Measurements from ENCODE around the gene HNRNPM.
"Not testable (repeated sequence)": the region's sequence is repeated elsewhere in the genome, so short reads cannot be mapped to it uniquely, and the experiment has no call there.

HNRNPM gene

DNA sequence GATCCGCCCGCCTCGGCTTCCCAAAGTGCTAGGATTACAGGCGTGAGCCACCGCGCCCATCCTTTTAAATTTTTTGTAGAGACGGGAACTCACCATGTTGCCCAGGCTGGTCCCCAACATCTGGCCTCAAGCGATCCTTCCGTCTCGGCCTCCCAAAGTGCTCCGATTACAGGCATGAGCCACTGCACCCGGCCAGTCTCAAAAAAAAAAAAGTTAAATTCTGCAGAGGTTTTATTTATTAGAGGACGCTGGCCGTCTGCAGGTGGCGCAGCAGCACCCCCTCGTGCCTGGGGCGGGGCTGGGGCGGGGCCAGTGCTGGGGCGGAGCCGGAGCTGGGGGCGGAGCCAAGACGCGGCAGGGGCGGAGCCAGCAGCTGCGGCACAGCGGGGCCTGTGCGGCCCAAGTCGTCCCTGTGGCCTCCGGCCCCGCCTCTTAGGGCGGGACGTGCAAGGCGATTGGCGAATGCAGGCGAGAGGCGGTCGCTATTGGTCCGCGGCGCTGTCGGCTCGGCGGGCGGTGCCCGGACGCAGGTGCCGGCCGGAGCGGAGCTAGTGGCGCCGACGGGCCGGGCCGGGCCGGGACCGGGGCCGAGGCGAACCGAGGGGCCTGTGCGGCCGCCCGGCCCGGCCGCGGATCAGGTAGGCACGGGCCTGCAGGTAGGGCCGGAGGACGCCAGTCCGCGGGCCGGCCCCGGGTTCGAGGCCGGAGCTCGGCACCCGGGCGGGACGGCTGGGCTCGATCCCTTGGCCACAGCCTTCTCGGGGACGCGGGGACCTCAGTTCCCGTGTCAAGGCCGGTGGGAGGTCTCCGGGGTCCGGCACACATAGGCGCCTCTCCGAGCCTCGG lies 31.8 kb upstream of the HNRNPM start, which contains the start of gene MARCHF2:
TSS of gene MARCHF2 (plus strand) at position 523 of the 846 bp plus-strand sequence. CDS start 8,536 bp downstream, outside the sequence.
- in situ Hi-C loops (cut with MboI; ENCODE audit: low sequenced_read_pairs, unreplicated experiment): no loop called here
- DNase-seq (ENCODE audit: low spot score): peak; percentile 100
- peak; percentile 66 for TF ChIP-seq CTCF (IDR thresholded peaks at IDR 0.05; ENCODE audit: borderline replicate concordance, control extremely low read depth, extremely low read depth, insufficient read depth, missing control alignments)

DNA sequence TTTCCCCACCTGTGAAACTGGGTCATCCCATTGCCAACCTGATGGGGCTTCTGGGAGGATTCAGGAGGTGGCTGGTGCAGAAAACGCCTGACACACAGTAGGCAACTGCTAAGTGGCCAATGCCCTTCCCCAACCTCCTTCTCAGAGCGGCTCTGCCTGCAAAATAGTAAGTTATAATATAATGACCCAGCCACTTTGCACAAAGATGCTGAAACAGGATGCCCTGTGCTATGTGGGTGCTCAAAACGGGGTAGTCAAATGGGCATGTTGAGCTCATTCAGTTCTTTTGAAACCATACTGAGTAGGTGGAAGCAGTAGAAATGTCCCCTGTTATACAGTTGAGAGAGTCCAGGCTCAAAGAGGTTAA lies 31.2 kb upstream of the HNRNPM start:
- no peak for TF ChIP-seq CTCF (IDR thresholded peaks at IDR 0.05; ENCODE audit: borderline replicate concordance, control extremely low read depth, extremely low read depth, insufficient read depth, missing control alignments)
- no peak for DNase-seq (ENCODE audit: low spot score)
- in situ Hi-C loops (cut with MboI; ENCODE audit: low sequenced_read_pairs, unreplicated experiment): no loop called here

DNA sequence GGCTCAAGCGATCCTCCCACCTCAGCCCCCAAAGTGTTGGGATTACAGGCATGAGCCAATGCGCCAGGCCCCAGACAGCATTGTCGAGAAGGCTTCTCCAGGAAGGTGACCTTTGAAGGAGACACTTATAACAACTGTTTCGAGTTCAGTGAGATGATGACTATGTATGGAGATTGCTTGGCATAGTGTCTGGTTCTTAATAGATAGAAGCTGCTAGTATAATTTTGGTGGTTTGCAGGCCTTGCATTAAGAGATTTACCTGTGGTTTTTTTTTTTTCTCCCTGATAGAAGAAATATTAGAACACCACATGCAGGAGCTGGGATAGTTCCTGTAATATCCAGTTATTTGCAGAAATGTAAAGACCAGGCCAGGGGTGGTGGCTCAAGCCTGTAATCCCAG lies 28.0 kb upstream of the HNRNPM start:
- no peak for TF ChIP-seq CTCF (IDR thresholded peaks at IDR 0.05; ENCODE audit: borderline replicate concordance, control extremely low read depth, extremely low read depth, insufficient read depth, missing control alignments)
- DNase-seq (ENCODE audit: low spot score): no peak
- in situ Hi-C loops (cut with MboI; ENCODE audit: low sequenced_read_pairs, unreplicated experiment): no loop called here

GRCh38 chr19:8421484-8422461 lies 23.0 kb upstream of the HNRNPM start:
- peak; percentile 11 for DNase-seq (ENCODE audit: low spot score)
- no peak for TF ChIP-seq CTCF (IDR thresholded peaks at IDR 0.05; ENCODE audit: borderline replicate concordance, control extremely low read depth, extremely low read depth, insufficient read depth, missing control alignments)
- in situ Hi-C loops (cut with MboI; ENCODE audit: low sequenced_read_pairs, unreplicated experiment): no loop called here

DNA sequence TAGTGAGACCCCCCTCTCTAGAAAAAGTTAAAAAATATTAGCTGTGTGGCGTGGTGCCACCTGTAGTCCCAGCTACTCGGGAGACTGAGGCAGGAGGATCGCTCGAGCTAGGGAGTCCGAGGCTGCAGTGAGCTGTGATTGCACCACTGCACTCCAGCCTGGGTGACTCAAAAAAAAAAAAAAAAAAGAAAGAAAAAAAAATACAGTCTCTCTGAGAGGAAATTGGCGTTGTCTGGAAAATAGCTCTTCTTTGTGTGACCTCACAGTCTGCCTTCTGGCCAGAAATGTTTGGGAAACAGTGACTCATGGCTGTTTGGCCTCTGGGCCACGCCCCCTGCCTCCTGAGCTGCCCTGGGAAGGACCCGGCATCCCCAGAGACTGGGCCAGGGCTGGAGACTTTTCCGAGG lies 21.0 kb upstream of the HNRNPM start:
- no peak for TF ChIP-seq CTCF (IDR thresholded peaks at IDR 0.05; ENCODE audit: borderline replicate concordance, control extremely low read depth, extremely low read depth, insufficient read depth, missing control alignments)
- DNase-seq (ENCODE audit: low spot score): peak; percentile 12
- in situ Hi-C loops (cut with MboI; ENCODE audit: low sequenced_read_pairs, unreplicated experiment): no loop called here

DNA sequence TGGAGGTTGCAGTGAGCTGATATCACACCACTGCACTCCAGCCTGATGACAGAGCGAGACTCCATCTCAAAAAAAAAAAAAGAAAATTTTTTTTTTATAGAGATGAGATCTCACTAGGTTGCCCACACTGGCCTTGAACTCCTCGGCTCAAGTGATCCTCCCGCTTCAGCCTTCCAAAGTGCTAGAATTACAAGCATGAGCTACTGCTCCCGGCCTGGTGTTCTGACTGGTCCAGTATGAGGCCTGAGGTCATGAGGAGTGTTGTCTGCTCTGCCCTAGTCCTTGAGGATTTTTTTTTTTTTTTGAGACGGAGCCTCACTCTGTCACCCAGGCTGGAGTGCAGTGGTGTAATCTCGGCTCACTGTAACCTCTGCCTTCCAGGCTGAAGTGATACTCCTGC lies 19.4 kb upstream of the HNRNPM start:
- DNase-seq (ENCODE audit: low spot score); in situ Hi-C loops (cut with MboI; ENCODE audit: low sequenced_read_pairs, unreplicated experiment): not testable (repeated sequence)
